Germinal center (tissue), 1 donor: ENCODE measurements around the gene ERMAP.
"Not testable (repeated sequence)": the region's sequence is repeated elsewhere in the genome, so short reads cannot be mapped to it uniquely, and the experiment has no call there.

Experiments used
- DNase-seq: peaks from one replicate; pipeline ENCODE4 v3.0.0; 2012; ENCODE audit warnings: mixed read lengths, low spot score

The ERMAP gene

GRCh38 chr1:42845193-42845592 is 28.3 kb downstream of the ERMAP start:
- no peak for DNase-seq

GRCh38 chr1:42845866-42846256 is 28.9 kb downstream of the ERMAP start:
- no peak for DNase-seq

DNA sequence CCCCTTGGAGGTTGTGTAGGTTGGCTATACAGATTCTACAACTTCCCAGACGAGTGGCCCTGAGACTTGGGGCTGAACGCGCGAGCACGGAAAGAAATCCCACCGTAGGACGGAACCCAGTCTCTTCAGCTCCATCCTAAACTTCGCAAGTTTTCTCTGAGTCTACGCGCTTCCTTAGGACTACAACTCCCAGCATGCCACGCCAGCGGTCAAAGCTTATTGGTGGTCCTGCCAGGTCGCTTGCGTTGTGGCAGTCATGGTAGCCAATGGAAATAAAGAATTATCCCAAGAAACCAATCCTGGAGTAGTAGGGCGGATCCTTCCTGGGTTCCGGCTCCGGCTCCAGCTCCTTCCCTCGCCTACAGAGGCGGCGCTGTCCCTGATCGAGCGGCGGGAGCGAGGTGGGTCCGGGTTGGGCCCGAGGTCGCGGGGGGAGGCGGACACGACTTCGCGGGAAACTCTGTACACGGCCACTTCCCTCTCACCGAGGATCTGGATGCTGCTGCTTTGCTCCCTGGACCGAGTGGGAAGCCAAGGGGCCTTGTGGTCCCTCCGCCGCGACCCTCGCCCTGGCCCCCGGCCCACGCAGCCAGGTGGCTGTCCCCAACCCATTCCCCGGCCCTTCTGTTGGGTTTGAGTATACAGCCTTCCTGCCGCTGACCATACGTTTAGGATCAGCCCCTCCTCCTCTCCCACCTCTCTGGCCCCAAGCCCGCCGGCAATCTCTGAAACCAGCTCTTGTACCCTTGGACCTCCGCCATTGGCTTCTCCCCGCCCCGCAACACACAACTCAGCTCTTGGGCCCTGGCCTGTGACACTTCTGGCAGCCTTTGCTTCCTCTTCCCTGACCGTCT is 29.6 kb downstream of the ERMAP start, which contains the start of gene ZNF691:
Gene ZNF691, plus strand, starts transcription at position 357 of the 854 bp plus-strand sequence. CDS start 3,046 bp downstream, outside the sequence.
- peak; percentile 98 for DNase-seq

GRCh38 chr1:42847111-42847595 is 30.2 kb downstream of the ERMAP start:
- peak; percentile 23 for DNase-seq

GRCh38 chr1:42847721-42848460 is 31.0 kb downstream of the ERMAP start:
- no peak for DNase-seq

DNA sequence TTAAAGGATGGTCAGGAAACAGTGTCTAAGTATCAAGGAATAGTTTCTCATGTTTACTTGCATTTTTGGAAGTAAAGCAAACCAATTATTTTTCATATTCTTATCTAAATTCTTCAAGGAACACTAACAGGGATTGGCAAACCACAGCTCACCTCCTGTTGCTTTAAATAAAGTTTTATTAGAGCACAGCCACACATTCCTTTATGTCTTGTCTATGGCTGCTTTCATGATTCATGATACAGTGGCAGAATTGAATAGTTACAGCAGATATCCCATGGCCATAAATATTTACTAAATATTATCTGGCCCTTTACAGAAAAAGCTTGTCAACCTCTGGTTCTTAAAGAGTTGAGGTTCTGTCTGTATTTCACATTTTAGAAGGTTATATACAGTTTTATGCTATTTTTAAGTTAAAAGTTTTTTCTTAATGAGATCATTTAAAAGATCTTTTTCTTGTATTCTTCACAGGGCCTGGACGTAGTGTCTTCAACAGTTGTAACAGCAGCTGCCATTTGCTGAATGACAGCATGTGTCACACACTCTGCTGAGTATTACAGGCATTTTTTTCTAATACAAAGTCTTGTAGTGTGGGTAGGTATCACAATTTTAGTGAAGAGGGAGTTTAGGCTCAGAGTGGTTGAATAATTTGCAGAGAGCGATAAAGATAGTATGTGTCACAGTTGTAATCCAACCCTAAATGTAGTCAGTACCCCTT is 32.1 kb downstream of the ERMAP start:
- DNase-seq: no peak

DNA sequence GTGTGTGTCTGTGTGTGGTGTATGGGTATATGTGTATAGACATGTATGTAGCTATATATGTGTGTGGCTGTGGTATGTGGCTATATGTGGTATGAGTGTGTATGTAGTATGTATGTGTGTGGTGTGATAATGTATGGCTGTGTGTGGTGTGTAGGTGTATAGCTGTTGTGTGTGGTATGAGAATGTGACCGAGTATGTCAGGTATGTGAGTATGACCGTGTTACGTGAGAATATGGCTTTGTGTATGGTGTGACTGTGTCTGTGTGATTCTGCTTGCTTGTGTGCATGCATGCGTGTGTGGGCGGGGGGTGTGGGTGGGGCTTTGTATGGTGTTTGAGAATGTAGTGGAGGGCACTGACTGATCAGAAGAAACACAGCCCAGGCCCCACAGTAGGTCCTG is 33.0 kb downstream of the ERMAP start:
- no peak for DNase-seq

DNA sequence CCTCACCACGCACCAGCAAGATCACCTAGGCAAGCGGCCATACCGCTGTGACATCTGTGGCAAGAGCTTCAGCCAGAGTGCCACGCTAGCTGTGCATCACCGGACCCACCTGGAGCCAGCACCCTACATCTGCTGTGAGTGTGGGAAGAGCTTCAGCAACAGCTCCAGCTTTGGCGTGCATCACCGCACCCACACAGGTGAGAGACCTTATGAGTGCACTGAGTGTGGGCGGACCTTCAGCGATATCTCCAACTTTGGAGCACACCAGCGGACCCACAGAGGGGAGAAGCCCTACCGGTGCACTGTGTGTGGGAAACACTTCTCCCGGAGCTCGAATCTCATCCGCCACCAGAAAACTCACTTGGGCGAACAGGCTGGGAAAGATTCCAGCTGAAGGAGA is 34.5 kb downstream of the ERMAP start:
- peak; percentile 42 for DNase-seq

DNA sequence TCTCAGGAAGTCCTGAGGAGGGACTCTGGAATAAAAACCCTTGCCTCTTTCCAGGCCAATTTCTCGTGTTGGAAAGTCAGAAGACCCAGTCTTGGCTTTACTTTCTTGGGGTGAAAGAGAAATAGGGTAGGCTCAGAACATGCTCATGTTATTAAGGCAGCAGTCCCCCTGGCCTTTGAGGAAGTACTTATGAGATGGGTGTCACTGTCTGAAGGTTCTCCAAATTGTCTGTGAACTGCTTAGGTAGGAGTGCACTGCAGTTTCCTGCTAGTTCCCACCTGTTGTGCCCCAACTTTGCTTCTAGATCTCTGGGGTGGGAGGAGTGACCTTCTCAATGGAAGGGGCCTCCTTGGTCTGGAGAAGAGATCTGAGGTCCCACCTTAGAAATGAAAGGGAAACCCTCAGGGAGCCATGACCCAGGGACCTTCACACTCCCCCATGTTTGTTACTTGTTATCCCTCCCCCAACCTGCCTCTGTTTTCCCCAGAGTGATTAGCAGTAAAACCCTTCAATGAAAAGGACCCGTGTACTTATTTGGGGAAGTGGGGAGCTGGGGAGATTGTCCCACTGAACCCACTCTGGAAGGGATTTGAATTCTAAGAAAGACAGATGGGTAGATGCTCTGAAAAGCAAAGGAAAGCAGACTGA is 35.2 kb downstream of the ERMAP start:
- DNase-seq: peak; percentile 24

- DNase-seq: peak; percentile 51
Observed at GRCh38 chr1:42852608-42852980, 35.7 kb downstream of the ERMAP start.

DNA sequence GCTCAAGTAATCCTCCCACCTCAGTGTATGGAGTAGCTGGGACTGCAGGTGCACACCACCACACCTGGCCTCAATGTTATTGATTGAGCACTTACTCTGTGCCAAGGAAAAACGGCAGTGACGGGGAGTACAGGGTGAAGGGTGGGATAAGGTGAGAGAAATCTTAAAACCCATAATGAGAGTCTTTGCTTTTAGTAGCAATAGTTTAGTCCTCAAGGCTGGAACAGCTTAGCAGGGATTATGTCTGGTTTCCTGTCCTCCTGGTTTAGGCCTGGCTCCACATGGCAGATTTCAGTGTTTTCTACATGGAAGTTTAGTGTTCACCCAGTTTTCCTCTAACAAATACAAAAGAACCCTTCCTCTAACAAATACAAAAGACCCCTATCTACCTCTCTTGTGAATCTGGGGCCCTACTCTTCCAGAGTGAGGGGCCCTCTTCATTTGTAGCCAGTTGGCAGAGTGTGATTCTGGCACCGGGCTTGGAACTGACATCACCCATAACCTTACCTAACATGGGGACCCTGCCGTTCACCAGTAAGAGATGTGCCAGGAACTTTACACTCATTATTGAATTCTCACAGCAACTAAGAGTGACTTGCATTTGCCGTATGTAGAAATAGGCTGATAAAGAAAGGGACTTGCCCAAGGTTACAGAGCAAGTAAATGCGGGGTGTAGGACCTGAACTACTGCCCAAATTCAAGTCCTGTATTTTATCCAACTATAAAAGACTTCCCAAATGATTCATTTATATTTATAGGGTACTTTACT is 36.4 kb downstream of the ERMAP start:
- DNase-seq: no peak

- not testable (repeated sequence) for DNase-seq
Observed at GRCh38 chr1:42856554-42856953, 39.6 kb downstream of the ERMAP start.

DNA sequence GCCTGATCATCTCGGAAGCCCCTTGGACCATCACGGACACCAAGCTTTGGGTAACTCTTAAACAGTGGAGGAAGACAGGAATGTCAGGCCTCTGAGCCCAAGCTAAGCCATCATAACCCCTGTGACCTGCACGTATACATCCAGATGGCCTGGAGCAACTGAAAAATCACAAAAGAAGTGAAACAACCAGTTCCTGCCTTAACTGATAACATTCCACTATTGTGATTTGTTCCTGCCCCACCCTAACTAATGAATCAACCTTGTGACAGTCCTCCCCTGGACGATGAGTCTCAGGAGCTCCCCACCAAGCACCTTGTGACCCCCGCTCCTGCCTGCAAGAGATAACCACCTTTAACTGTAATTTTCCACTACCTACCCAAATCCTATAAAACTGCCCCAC is 42.4 kb downstream of the ERMAP start:
- DNase-seq: not testable (repeated sequence)

DNA sequence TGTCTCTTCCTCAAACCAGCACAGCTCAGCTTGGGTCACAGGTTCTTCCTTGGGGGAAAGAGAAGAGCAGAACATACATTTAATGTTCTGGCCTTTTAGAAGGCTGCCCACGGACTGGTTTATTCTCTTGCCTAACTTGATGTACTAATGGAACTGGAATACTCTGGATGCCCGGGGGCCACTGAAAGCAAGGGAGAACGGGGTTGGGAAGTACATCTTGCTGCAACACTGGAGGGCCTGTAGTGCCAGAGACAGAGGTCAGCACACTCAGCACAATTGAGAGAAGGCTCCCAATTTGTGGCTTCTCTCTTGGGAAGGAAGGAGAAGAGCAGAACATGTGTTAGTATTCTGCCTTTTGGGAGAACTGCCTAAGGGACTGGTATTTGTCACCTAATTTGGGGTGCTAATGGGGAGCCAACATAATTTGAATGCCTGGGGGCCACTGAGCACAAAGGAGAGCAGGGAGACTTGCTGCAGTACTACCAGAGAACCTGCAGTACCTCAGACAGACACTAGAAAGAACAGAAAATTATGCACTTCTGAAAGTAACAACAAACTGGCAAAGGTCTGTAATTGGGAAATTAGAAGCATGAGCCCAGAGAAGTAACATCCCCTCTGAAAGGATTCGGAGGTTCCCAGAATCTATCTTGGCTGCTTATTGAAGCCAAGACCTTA is 43.6 kb downstream of the ERMAP start:
- DNase-seq: no peak

DNA sequence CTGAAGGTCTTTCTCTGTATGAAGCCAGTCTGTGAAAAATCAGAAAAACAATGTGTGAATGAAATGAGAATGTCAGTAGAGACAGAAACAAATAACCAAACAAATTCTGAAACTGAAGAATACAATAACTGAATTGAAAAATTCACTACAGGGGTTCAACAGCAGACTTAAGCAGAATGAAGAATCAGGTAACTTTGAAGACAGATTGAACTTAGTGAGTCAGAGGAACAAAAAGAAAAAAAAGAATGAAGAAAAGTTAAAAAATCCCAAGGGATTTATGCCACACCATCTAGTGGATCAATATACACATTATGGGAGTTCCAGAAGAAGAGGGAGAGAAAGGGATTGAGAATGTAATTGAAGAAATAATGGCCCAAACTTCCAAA is 44.1 kb downstream of the ERMAP start:
- DNase-seq: no peak

DNA sequence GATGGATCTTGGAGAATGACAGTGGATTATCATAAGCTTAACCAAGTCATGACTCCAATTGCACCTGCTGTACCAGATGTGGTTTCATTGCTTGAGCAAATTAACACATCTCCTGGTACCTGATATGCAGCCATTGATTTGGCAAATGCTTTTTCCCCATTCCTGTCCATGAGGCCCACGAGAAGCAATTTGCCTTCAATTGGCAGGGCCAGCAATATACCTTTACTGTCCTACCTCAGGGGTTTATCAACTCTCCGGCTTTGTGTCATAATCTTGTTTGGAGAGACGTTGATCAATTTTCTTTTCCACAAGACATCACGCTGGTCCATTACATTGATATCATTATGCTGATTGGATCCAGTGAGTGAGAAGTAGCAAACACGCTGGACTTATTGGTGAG is 49.6 kb downstream of the ERMAP start:
- no peak for DNase-seq

DNA sequence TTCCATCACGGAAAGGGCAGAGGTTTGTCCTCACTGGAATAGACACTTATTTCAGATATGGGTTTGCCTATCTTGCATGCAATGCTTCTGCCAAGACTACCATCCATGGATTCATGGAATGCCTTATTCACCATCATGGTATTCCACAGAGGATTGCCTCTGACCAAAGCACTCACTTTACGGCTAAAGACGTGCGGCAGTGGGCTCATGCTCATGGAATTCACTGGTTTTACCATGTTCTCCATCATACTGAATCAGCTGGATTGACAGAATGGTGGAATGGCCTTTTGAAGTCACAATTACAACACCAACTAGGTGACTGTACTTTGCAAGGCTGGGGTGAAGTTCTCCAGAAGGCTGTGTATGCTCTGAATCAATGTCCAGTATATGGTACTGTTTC is 51.5 kb downstream of the ERMAP start:
- not testable (repeated sequence) for DNase-seq

DNA sequence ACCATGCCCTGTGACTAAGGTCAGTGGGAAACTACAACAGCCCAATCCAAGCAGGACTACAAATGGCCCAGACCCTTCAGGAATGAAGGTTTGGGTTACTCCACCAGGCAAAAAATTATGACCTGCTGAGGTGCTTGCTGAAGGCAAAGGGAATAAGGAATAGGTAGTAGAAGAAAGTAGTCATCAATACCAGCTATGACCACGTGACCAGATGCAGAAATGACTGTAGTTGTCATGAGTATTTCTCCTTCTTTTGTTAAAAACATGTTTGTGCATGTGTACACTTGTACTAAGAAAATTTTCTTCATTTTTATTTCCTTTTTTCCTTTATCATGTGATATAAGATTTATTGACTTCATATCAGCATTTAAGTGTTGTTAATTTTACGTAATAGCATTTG is 52.3 kb downstream of the ERMAP start:
- DNase-seq: not testable (repeated sequence)

GRCh38 chr1:42869751-42870150 is 52.8 kb downstream of the ERMAP start:
- DNase-seq: not testable (repeated sequence)

- not testable (repeated sequence) for DNase-seq
Observed at GRCh38 chr1:42873108-42873507, 56.2 kb downstream of the ERMAP start.

DNA sequence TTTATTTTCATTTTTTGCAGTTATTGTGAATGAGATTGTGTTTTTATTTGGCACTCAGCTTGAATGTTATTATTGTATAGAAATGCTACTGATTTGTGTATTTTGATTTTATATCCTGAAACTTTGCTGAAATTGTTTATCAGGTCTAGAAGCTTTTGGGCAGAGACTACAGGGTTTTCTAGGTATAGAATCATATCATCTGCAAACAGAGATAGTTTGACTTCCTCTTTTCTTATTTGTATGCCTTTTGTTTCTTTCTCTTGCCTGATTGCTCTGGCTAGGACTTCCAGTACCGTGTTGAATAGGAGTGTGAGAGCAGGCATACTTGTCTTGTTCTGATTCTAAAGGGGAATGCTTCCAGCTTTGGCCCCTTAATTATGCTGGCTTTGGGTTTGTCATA is 56.7 kb downstream of the ERMAP start:
- DNase-seq: no peak
